Measurements from ENCODE around the gene CCDC183.
"Not testable (repeated sequence)": the region's sequence is repeated elsewhere in the genome, so short reads cannot be mapped to it uniquely, and the experiment has no call there.

Gene CCDC183

GRCh38 chr9:136826188-136826541 lies 30.0 kb downstream of the CCDC183 start:
- no peak for DNase-seq

GRCh38 chr9:136826703-136827582 lies 30.8 kb downstream of the CCDC183 start:
- no peak for DNase-seq

DNA sequence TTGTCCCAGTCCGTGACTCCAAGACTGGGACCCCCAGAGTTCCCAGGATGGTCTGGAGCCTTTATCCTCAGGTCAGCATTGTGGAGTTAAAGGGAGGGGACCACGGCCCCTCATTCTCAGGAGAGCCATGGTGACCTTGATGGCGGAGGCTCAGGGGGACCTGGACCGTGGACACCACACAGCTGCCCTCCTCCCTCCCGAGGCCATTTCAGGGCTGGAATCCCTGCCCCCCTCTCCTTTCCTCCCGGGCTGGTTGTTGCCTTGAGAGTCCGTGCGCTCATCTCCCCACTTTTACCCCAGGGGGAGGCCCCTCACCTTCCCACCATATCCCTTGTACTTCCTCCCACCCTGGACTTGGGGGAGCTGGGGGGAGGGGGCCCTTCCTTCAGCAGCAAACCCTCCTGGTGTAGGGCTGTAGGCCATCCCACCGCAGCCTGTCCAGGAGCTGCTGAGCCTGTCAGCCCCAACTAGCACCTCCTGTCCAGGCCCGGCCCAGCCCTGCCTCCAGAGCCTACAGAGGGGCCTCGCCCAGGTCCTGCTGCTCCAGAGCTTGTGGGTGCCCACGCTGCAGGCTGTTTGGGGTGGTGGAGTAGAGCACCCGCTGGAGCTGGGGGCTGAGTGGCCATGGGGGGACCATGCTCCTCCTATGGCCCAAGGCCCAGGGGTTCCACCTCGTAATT lies 31.8 kb downstream of the CCDC183 start:
- DNase-seq: no peak

DNA sequence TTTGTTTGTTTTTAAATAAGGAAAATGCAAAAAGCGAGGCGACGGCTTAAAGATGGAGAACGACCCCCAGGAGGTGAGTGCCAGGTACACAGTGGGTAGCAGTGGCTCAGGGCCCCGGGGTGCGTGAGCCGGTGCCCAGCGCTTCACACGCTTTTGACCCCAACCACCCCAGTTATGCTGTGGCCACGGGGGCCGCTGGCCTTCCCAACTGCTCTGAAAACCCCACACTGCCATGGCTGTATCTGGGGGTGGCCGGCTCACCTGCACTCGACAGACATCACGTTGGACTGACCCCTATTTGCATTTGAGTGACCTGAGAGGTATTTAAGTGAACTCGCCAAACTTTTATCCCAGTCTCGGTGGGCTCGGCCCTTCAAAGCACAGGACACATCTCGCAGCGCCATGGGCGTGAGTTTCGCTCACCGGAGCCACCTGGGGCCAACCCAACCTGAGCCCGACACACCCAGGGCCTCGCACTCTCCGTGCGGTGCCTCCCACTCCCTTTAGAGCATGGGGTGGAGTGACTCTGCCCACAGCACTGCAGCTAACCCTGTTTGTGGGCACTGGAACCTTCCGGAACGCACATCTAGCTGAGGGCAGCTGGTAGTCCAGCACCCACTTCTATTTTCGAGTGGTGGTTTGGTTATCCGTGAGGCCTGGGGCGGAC lies 32.5 kb downstream of the CCDC183 start:
- no peak for DNase-seq

DNA sequence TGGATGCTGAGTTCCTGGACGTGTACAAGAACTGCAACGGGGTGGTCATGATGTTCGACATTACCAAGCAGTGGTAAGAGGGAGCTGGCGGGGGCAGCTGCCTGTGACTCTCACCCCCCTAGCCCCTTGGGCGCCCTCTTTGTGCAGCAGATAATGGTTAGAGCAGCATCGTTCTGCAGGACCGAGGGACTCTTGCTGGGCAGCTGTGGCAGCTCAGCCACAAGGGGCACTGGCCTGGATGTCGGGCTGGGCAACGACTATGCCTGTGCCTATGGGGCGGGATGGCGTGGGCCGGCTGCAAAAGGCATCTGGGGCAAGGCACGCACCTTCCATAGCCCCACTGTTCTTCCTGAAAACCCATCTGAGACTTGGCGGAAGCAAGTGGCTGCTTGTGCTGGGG lies 33.3 kb downstream of the CCDC183 start:
- no peak for DNase-seq

- DNase-seq: no peak
Measured at GRCh38 chr9:136829981-136830885, 34.1 kb downstream of the CCDC183 start.

DNA sequence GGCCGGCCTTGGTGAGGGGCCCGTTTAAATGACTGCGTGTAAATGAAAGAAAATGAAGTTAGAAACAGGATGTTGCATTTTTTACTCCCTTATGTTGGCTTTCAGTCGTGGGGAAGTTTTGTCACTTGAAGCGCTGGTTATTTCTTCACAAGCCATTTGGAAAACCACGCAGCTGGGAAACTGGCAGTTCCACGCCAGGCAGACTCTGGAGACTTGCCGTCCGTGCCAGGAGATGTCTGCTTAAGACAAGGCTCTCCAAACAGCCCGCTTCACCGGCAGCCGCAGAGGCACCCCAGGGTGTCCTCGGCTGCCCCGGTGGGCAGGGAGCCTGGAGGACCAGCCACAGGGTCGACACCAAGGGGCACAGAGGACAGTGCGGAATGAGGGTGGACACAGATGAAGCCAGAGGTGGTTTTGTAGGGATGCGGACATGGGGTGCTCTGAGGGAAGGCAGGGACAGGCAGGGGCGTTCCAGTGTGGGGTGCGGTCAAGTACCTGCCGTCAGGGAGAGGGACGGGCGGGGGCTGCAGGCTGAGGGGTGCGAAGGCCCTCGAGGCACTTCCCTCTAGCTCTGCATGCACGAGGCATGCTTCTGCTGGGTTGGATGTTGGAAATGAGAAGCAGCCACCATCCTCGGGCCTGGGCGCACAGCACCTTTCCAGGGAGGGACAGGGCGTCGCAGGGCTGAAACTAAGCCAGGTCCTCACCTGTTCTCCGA lies 35.0 kb downstream of the CCDC183 start:
- no peak for DNase-seq

- no peak for DNase-seq
Measured at GRCh38 chr9:136831720-136832104, 35.6 kb downstream of the CCDC183 start.

DNA sequence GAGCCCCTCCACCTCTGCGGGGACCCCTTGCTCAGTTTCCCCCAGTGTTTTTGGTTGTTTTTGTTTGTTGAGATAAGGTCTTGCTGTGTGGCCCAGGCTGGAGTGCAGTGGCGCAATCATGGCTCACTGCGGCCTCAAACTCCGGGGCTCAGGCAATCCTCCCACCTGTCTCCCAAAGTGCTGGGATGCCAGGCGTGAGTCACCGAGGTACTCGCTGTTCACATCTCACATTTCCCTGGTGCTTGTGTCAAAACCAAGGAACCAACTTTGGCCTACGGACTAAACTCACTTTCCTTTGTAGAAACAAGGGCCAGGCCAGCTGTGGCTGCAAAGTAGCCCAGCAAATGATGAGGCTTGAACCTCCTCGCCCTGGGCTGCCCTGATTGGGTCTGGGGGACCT lies 36.4 kb downstream of the CCDC183 start:
- DNase-seq: no peak

DNA sequence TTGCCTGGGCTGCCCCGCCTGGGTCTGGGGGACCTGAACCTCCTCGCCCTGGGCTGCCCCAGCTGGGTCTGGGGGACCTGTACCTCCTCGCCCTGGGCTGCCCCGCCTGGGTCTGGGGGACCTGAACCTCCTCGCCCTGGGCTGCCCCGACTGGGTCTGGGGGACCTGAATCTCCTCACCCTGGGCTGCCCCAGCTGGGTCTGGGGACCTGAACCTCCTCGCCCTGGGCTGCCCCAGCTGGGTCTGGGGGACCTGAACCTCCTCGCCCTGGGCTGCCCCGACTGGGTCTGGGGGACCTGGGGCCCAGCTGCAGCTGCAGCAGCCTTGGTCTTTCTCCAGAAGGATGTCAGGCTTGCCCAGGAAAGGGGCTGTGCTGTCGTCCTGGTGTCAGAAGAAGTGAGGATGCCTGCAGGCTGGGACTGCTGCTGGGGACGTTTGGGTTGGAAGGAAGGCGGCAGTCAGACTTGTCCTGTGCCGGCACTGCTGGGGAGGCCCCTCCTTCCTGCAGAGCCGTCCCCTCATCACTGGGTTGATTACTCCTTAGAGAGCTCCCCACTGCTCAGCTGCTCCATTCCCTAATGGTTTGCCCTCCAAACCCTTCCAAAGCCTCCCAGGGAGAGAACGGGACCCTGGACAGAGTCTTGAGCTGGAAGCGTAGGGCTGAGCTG lies 37.4 kb downstream of the CCDC183 start:
- DNase-seq: not testable (repeated sequence)

GRCh38 chr9:136835162-136835931 lies 39.2 kb downstream of the CCDC183 start:
- peak; percentile 1 for DNase-seq

DNA sequence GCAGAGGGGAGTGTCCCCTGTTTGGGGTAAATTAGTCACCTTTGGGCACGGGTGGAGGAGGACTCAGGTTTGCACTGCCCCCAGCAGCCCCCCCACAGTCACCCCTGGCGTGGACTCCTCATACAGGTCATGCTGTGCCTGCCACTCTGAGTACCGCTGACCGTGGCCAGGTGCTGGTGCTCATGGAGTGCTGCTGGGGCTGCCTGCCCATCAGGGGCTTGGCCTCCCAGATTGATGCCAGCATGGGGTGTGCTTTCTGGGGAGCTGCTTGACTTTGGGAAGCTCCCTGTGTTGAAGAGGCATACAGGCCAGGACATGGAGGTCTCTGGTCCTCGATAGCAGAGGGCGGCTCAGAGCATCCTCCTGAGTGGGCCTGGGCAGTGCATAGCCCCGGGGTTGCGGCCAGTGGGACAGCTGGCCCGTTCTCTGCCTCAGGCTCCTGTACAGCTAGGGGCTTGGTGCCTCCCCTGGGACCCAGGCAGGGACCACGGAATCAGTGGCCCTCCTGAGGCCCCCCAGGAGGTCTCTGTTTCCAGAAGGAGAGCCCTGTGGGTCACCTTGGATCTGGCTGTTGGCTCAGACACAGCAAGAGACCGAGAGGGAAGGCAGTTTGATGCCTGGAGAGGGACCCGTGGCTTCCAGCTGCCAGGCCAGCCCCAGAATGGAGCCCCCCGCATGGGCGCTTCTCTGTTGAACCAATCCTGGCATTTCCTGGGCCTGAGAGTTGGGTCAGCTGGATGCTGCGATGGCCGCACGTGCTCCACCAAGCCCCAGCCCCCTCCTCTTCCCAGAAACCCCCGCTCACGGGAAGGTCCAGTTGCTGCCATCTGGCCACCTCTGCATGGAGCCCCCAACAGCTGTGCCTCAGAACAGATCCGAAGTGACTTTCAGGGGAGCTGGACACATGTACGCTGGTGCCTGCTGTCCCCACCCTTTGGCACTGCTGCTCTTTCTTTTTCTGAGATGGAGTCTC lies 40.1 kb downstream of the CCDC183 start:
- DNase-seq: no peak

GRCh38 chr9:136837146-136837855 lies 41.2 kb downstream of the CCDC183 start:
- no peak for DNase-seq

- not testable (repeated sequence) for DNase-seq
Measured at GRCh38 chr9:136837856-136838277, 41.7 kb downstream of the CCDC183 start.

DNA sequence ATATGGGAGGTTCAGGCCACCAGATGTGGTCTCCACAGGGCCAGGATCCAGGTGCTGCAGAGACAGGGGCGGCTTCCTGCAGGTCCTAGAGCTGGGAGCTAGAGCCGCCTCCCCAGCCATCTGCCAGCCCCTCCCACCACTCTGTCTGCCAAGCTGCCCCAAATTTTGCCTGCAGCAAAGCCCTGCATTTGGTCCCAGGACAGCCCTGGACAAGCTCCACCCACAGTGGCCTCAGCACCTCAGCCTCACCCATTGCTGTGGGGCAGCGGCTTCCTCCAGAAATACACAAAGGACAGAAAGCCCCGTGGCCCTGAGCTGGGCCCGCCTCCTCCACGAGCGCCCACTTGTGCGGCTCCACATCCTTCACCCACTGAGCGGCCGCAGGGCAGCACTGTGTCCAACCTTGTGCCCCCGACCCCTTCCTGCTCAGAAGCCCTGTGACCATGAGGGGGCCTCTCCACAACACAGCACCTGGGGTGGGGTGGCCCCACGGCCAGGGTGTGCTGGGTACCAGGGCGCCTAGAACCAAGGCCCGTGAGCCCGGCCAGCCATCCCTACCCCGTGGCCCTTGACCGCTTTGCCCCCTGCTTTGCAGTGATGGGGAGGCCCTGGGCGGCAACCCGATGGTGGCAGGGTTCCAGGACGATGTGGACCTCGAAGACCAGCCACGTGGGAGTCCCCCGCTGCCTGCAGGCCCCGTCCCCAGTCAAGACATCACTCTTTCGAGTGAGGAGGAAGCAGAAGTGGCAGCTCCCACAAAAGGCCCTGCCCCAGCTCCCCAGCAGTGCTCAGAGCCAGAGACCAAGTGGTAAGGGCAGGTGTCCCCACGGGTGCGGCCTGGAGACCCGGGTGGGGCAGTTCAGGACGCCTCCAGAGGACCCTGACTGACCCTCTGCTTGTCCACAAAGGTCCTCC lies 42.4 kb downstream of the CCDC183 start:
- DNase-seq: no peak

DNA sequence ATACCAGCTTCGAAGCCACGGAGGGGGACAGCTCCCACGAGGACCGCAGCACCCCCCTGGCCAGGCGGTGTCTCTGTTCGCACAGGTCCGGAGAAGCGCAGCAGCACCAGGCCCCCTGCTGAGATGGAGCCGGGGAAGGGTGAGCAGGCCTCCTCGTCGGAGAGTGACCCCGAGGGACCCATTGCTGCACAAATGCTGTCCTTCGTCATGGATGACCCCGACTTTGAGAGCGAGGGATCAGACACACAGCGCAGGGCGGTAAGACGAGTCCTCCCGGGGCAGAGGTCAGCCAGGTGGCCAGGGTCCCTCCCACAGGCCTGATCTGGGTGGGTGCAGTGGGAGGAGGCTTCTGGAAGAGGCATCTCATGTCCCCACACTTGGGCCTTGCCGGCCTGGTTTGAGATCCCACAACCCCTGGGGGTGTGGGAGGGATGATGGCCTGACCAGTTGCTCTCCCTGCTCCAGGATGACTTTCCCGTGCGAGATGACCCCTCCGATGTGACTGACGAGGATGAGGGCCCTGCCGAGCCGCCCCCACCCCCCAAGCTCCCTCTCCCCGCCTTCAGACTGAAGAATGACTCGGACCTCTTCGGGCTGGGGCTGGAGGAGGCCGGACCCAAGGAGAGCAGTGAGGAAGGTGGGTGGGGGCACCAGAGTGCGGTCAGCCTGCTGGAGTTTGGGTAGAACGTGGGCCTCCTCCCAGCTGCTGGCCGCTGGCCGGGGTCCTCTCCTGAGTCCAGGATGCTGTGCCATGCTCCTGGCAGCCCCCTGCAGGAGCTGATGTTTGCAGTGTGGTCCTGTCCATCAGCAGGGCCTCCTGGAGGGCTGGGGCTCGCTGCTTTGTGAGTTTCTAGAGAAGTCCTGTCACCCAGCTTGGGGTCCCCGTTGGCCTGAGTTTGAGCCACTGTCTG lies 43.3 kb downstream of the CCDC183 start:
- no peak for DNase-seq

Measured in stimulated activated CD4-positive, alpha-beta T cell treated with anti-CD3 and anti-CD28 coated beads, Interleukin-4, amount 100 ng/mL, for 1 hour (primary cell).